ENCODE measurements around the gene RFWD3.

Gene RFWD3

GRCh38 chr16:74575807-74576643 is 90.7 kb downstream of the RFWD3 start:
- DNase-seq: no peak

GRCh38 chr16:74575175-74575806 is 91.4 kb downstream of the RFWD3 start:
- no peak for DNase-seq

GRCh38 chr16:74574146-74574545 is 92.5 kb downstream of the RFWD3 start:
- DNase-seq: no peak

- DNase-seq: no peak
These were observed 93.1 kb downstream of the RFWD3 start for GRCh38 chr16:74573622-74574021.

Measured in CD4-positive, alpha-beta T cell treated with Interleukin-10 for 1 hour (primary cell).